ACC112 (cell line): ENCODE results near the gene NUAK1.
A peak's percentile ranks its signal among the peaks of the same experiment; 100 is the strongest.

Source experiments
- H2AFZ ChIP-seq: fragments of 200-600 bp; sonication (generic); one replicate; pipeline ENCODE4 v1.6.0; 2017; ENCODE audit warnings: antibody characterized with exemption, low read length; ENCODE audit not compliant: unreplicated experiment
- H3K27ac ChIP-seq: fragments of 200-600 bp; sonication (generic); 2 replicates; pipeline ENCODE4 v1.5.1; 2014; ENCODE audit warnings: low read depth, mild to moderate bottlenecking, antibody characterized with exemption, low read length, moderate library complexity
- H3K27me3 ChIP-seq: fragments of 200-600 bp; sonication (generic); 2 replicates; pipeline ENCODE4 v1.6.1; 2014; ENCODE audit warnings: mild to moderate bottlenecking, antibody characterized with exemption, low read length, moderate library complexity, mixed read lengths; ENCODE audit not compliant: insufficient read depth
- H3K36me3 ChIP-seq: fragments of 200-600 bp; sonication (generic); 2 replicates; pipeline ENCODE4 v1.6.1; 2016; ENCODE audit warnings: mild to moderate bottlenecking, antibody characterized with exemption, low read length, moderate library complexity, mixed read lengths; ENCODE audit not compliant: insufficient read depth
- H3K4me1 ChIP-seq: fragments of 200-600 bp; sonication (generic); one replicate; pipeline ENCODE4 v1.6.1; 2016; ENCODE audit warnings: low read length, mixed read lengths; ENCODE audit not compliant: insufficient read depth, unreplicated experiment, control insufficient read depth
- H3K4me3 ChIP-seq: fragments of 200-600 bp; sonication (generic); 2 replicates; pipeline ENCODE4 v1.5.1; 2014; ENCODE audit warnings: mild to moderate bottlenecking, low read depth, low read length
- H3K79me2 ChIP-seq: fragments of 200-600 bp; sonication (generic); one replicate; pipeline ENCODE4 v1.6.0; 2016; ENCODE audit warnings: low read length; ENCODE audit not compliant: control insufficient read depth, unreplicated experiment, insufficient read depth

NUAK1 gene

GRCh38 chr12:106040521-106040920, 98.2 kb downstream of the NUAK1 start:
- Histone ChIP-seq H3K4me1 (no peaks in the 10 kb centered on the region), H3K27me3 (no peaks in the 10 kb centered on the region), H3K36me3 (no peaks in the 10 kb centered on the region), H2AFZ (no peak overlapping the region), H3K79me2 (no peaks in the 10 kb centered on the region), H3K4me3 (no peak overlapping the region), H3K27ac (no peak overlapping the region)

GRCh38 chr12:106039646-106040404, 98.9 kb downstream of the NUAK1 start:
- Histone ChIP-seq H3K79me2 (no peaks in the 10 kb centered on the region), H3K27ac (no peak overlapping the region), H3K27me3 (no peaks in the 10 kb centered on the region), H2AFZ (no peak overlapping the region), H3K4me1 (no peaks in the 10 kb centered on the region), H3K36me3 (no peaks in the 10 kb centered on the region), H3K4me3 (no peak overlapping the region)

- Histone ChIP-seq H2AFZ (no peak overlapping the region), H3K36me3 (no peaks in the 10 kb centered on the region), H3K27me3 (no peaks in the 10 kb centered on the region), H3K4me3 (no peak overlapping the region), H3K4me1 (no peaks in the 10 kb centered on the region), H3K27ac (no peak overlapping the region), H3K79me2 (no peaks in the 10 kb centered on the region)
These were observed 99.5 kb downstream of the NUAK1 start for GRCh38 chr12:106039242-106039641.

GRCh38 chr12:106037524-106038298, 101.0 kb downstream of the NUAK1 start:
- H3K79me2 ChIP-seq, result no peaks in the 10 kb centered on the region
- no peak overlapping the region for H3K4me3 ChIP-seq
- H2AFZ ChIP-seq, result no peak overlapping the region
- no peaks in the 10 kb centered on the region for H3K27me3 ChIP-seq
- H3K27ac ChIP-seq, result no peak overlapping the region
- H3K4me1 ChIP-seq, result no peaks in the 10 kb centered on the region
- no peaks in the 10 kb centered on the region for H3K36me3 ChIP-seq

GRCh38 chr12:106035421-106035820, 103.3 kb downstream of the NUAK1 start:
- no peak overlapping the region for H3K27ac ChIP-seq

GRCh38 chr12:106034316-106034715, 104.4 kb downstream of the NUAK1 start:
- Histone ChIP-seq H3K27me3 (no peaks in the 10 kb centered on the region), H3K36me3 (no peaks in the 10 kb centered on the region), H3K27ac (no peak overlapping the region), H2AFZ (no peak overlapping the region), H3K4me1 (peaks cover 21% of the 10 kb centered on the region), H3K79me2 (no peaks in the 10 kb centered on the region), H3K4me3 (no peak overlapping the region)

More at GRCh38 chr12:106035421-106035820, 103.3 kb downstream of the NUAK1 start:
- Histone ChIP-seq H3K27me3 (no peaks in the 10 kb centered on the region), H3K79me2 (no peaks in the 10 kb centered on the region), H3K36me3 (no peaks in the 10 kb centered on the region), H3K4me3 (no peak overlapping the region), H3K4me1 (peaks cover 12% of the 10 kb centered on the region), H2AFZ (no peak overlapping the region)

GRCh38 chr12:106033161-106033675, 105.5 kb downstream of the NUAK1 start:
- Histone ChIP-seq H3K27ac (no peak overlapping the region), H3K4me3 (no peak overlapping the region), H3K4me1 (peaks cover 21% of the 10 kb centered on the region), H3K27me3 (no peaks in the 10 kb centered on the region), H3K36me3 (no peaks in the 10 kb centered on the region), H3K79me2 (no peaks in the 10 kb centered on the region), H2AFZ (no peak overlapping the region)

DNA sequence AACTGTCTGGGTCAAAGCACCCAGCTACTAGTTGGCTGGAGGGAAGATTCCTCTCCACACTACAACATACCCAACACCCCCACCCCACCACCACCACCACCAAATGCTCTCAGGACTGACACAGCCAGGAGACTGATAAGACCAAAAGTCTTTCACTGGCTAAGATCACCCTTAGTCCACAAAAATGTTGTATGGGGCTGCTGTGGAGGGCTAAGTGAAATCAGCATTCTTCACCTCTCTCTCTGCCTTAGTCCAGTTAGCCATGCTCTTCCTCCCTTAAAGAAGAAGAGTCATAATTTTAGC, 106.2 kb downstream of the NUAK1 start:
- H3K4me3 ChIP-seq, result no peak overlapping the region
- no peaks in the 10 kb centered on the region for H3K36me3 ChIP-seq
- H3K79me2 ChIP-seq, result no peaks in the 10 kb centered on the region
- H3K4me1 ChIP-seq, result peaks cover 21% of the 10 kb centered on the region
- H3K27ac ChIP-seq, result no peak overlapping the region
- H2AFZ ChIP-seq, result no peak overlapping the region
- no peaks in the 10 kb centered on the region for H3K27me3 ChIP-seq

DNA sequence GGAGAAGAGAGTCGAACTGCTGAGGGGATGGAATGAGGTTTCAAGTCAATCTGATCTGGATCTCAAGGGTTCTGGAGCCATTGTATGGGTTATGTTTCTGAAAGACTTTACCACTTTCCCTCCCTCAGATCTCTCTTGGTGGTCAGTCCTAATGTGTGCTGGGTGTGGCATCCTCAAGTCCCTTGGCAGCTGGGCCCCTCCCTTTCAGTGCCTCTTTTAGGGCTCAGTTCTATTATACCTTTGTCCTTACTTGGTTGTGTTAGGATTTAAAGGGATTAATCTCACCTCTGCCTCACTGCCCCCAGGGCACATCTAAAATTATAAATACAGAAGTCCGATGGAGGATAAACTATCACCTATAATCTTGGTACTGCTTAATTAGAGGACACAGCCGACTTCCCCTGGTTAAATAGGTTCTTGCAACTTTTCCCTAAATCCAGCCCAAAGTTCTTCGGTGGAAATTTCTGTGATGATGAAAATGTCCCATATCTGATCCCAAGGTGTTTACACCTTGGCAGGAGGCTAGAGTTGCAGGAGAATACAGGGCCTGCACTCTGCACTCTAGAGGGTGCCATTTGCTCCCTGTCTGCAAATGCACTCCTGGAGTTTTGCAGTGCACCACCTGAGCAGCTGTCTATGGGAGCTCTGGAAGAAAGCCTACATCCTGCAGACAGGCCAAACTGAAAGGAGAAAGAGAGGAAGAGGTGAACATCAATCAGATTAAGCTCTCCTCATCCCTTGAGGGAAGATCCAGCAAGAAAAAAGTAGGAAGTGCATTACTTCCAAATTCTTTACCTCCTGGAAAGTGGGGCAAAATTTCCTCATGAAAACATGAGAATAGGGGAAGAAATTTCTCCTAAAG, 106.8 kb downstream of the NUAK1 start:
- Histone ChIP-seq H3K36me3 (no peaks in the 10 kb centered on the region), H3K27ac (no peak overlapping the region), H3K4me1 (peaks cover 21% of the 10 kb centered on the region), H3K4me3 (no peak overlapping the region), H2AFZ (no peak overlapping the region), H3K27me3 (no peaks in the 10 kb centered on the region), H3K79me2 (no peaks in the 10 kb centered on the region)

DNA sequence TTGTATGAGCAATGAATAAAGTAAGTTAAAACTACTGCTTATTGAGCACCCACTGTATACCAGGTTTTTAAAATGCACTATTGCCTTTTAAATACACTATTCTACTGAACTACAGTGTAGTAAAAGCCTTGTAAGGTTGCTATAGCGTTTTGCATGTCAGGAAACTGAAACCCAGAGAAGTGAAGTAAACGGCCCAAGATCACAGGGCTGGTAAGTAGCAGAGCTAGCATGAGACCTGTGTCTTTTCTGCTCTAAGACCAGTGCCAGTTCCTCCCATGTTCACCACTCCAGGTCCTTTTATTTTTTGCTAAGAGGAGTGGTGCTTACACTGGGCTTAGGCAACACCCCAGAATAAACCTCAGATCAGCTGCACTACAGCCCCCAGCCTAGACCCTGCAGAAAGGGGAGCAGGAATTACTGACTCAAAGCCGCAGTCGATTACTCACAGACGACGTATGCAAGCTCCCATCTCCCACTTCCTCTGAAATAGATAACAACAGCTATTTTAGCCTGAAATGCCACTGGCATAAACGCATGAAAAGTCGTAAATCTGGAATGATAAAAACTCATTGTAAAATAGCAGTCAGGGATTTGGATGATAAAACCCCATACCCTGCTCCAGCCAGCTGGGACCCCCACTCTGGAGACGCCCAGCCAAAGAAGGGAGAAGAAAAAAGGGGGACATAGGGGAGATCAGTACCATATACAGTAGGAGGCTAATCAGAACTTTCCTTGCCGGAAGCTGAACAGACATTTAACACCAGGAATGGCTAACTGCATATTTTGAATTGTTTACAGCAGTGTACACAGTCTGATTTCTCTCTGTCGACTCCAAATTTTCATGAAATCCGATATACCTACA, 108.3 kb downstream of the NUAK1 start:
- H3K27ac ChIP-seq, result peak overlapping the region; percentile 82
- H3K4me3 ChIP-seq, result peak overlapping the region; percentile 64
- H2AFZ ChIP-seq, result peak overlapping the region; percentile 62
- H3K4me1 ChIP-seq, result peaks cover 21% of the 10 kb centered on the region
- H3K27me3 ChIP-seq, result no peaks in the 10 kb centered on the region
- no peaks in the 10 kb centered on the region for H3K79me2 ChIP-seq
- H3K36me3 ChIP-seq, result no peaks in the 10 kb centered on the region
